A673 (cell line): ENCODE measurements around the gene BRD4. TPM values are rescaled to one million over a fixed set of nuclear protein-coding genes. Genes with fewer than 3 reads are reported as not detected.
"Not testable (repeated sequence)": the region's sequence is repeated elsewhere in the genome, so short reads cannot be mapped to it uniquely, and the experiment has no call there.

Source experiments
- BruUV-seq: library from RNA; stranded (reverse); fragments of 400-500 nt; replicated peaks from 2 replicates; lab custom pipeline; 2021; lab: Mats Ljungman, UMichigan
- CTCF ChIA-PET: fragments of 300-600 bp; sonication (Branson Sonifier 250); formaldehyde crosslinking; loops from one replicate; lab custom pipeline; 2022; ENCODE audit warnings: antibody characterized with exemption; lab: Charles Lee
- POLR2A ChIA-PET: fragments of 300-600 bp; sonication (Branson Sonifier 250); formaldehyde crosslinking; loops from one replicate; lab custom pipeline; 2022; ENCODE audit warnings: antibody characterized with exemption; ENCODE audit not compliant: low non-redundant PET; lab: Charles Lee
- DNase-seq: peaks from one replicate; pipeline ENCODE4 v3.0.0-alpha.2; 2015; ENCODE audit warnings: low spot score
- H3K27ac ChIP-seq: fragments of 200-600 bp; sonication (generic); 2 replicates; pipeline ENCODE4 v1.5.1; 2016; ENCODE audit warnings: mixed run types, low read depth, mild to moderate bottlenecking, mixed read lengths, antibody characterized with exemption, low read length; ENCODE audit not compliant: poor library complexity, severe bottlenecking
- H3K27me3 ChIP-seq: fragments of 200-600 bp; sonication (generic); replicated peaks from 2 replicates; pipeline ENCODE4 v1.6.1; 2017; ENCODE audit warnings: mixed run types, low read depth, mild to moderate bottlenecking, mixed read lengths, antibody characterized with exemption, low read length; ENCODE audit not compliant: insufficient read depth, poor library complexity
- H3K36me3 ChIP-seq: fragments of 200-600 bp; sonication (generic); 2 replicates; pipeline ENCODE4 v1.6.1; 2016; ENCODE audit warnings: mixed run types, mild to moderate bottlenecking, mixed read lengths, antibody characterized with exemption, low read length; ENCODE audit not compliant: insufficient read depth, poor library complexity, severe bottlenecking
- H3K4me1 ChIP-seq: fragments of 200-600 bp; sonication (generic); 2 replicates; pipeline ENCODE4 v1.6.1; 2017; ENCODE audit warnings: mixed run types, mild to moderate bottlenecking, mixed read lengths, antibody characterized with exemption, low read length; ENCODE audit not compliant: insufficient read depth, poor library complexity, severe bottlenecking
- H3K4me3 ChIP-seq: fragments of 200-600 bp; sonication (generic); 2 replicates; pipeline ENCODE4 v1.5.1; 2016; ENCODE audit warnings: low read depth, mixed run types, mild to moderate bottlenecking, mixed read lengths, low read length; ENCODE audit not compliant: poor library complexity, severe bottlenecking
- H3K9me3 ChIP-seq: fragments of 200-600 bp; sonication (generic); 2 replicates; pipeline ENCODE4 v1.6.1; 2016; ENCODE audit warnings: mixed run types, low read depth, mild to moderate bottlenecking, mixed read lengths, antibody characterized with exemption, low read length; ENCODE audit not compliant: poor library complexity, severe bottlenecking
- EZH2 ChIP-seq: fragments of 200-600 bp; sonication (generic); IDR thresholded peaks from 2 replicates; pipeline ENCODE4 v1.6.1; 2017; ENCODE audit warnings: borderline replicate concordance, low read depth, mild to moderate bottlenecking, mixed read lengths, antibody characterized with exemption, low read length; ENCODE audit not compliant: poor library complexity, severe bottlenecking
- intact Hi-C: fragments of 100-400 bp; cut with micrococcal nuclease; formaldehyde crosslinking; loops from one replicate; pipeline ENCODE4 v1.10.0; 2022; ENCODE audit not compliant: unreplicated experiment
- total RNA-seq: library from RNA; stranded (reverse); gene quantifications from 2 replicates; pipeline ENCODE4 v1.2.3, GENCODE V29; 2021
- TF ChIP-seq, protein P1 (sequence below): fragments of 300-800, 200-600 bp; sonication (generic); conservative IDR thresholded peaks from 2 replicates; pipeline ENCODE4 v1.5.1; 2017; ENCODE audit warnings: low read depth, mild to moderate bottlenecking, antibody characterized with exemption, low read length, moderate library complexity, mixed read lengths

Gene BRD4
- total RNA-seq, 1 experiment from 2014 or later = 174 TPM

DNA sequence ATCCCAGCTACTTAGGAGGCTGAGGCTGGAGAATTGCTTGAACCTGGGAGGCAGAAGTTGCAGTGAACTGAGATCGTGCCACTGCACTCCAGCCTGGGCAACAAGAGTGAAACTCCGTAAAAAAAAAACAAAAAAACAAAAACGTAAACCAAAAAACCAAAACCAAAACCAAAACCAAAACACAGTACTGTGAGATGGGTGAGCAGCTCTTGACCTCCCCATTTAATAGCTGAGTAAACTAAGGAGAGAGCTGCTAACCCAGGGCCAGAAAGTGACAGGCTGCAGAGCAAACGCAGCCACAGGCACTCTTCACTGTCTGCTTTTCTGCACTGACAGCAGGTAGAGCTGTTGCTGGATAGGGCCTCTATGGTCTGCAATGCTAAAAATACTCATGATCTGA is 27.7 kb upstream of the BRD4 start:
- intact Hi-C loops, BruUV-seq, DNase-seq, H3K27me3 ChIP-seq, H3K9me3 ChIP-seq, H3K4me1 ChIP-seq, CTCF ChIA-PET, H3K27ac ChIP-seq, POLR2A ChIA-PET, H3K4me3 ChIP-seq: not testable (repeated sequence)
- H3K36me3 ChIP-seq = peaks cover 60% of the 10 kb centered on the region

DNA sequence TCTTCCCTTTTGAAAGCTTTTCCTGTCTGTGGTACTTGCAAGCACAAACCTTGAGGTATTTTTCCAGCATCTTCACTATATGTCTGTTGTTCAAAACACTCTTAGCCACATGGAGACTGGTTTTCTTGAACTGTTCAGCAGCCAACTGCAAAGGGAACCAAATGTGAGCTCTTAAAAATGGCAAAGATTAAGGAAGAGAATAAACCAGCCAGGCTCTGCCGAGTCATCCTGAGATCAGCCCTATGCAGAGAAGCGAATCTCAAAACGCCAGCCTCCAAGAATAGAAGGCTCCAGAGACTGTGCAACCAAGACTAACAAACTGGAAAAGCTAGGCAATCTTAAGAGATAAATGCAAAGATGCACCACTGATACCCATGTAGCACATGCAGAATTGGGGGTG is 26.6 kb upstream of the BRD4 start:
- POLR2A ChIA-PET = no interaction called here
- no peak for DNase-seq
- H3K4me3 ChIP-seq = no peak overlapping the region
- no peaks in the 10 kb centered on the region for H3K4me1 ChIP-seq
- CTCF ChIA-PET = no interaction called here
- no peak for TF ChIP-seq EZH2
- TF ChIP-seq, protein P1, sequence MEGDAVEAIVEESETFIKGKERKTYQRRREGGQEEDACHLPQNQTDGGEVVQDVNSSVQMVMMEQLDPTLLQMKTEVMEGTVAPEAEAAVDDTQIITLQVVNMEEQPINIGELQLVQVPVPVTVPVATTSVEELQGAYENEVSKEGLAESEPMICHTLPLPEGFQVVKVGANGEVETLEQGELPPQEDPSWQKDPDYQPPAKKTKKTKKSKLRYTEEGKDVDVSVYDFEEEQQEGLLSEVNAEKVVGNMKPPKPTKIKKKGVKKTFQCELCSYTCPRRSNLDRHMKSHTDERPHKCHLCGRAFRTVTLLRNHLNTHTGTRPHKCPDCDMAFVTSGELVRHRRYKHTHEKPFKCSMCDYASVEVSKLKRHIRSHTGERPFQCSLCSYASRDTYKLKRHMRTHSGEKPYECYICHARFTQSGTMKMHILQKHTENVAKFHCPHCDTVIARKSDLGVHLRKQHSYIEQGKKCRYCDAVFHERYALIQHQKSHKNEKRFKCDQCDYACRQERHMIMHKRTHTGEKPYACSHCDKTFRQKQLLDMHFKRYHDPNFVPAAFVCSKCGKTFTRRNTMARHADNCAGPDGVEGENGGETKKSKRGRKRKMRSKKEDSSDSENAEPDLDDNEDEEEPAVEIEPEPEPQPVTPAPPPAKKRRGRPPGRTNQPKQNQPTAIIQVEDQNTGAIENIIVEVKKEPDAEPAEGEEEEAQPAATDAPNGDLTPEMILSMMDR = no peak
- no peaks in the 10 kb centered on the region for H3K27me3 ChIP-seq
- BruUV-seq = no TSS peak
- intact Hi-C loops = no loop called here
- peaks cover 66% of the 10 kb centered on the region for H3K36me3 ChIP-seq
- H3K9me3 ChIP-seq = no peaks in the 10 kb centered on the region
- H3K27ac ChIP-seq = no peak overlapping the region

DNA sequence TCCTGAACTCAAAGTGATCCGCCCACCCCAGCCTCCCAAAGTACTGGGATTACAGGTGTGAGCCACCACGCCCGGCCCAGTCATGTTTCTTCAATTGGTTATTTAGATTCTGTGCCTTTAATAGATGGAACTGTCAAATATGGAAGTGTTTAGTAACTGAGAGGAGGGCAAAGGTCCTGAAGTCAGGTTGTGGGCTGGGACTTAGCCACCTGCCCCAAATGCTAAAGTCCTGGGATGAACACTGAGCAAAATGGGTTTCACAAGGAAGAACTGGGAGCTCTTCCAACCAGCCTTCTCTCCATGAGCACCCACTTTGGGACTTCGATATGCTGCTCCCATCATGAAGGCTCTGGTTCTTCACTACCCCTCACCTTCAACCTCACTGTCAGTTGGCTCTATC is 25.6 kb upstream of the BRD4 start:
- intact Hi-C loops = no loop called here
- CTCF ChIA-PET = interaction anchor here (0.7 kb wide), 1 partner anchor 63 kb away, joined by 5 read pairs; no protein-coding TSS in a partner anchor
- Histone ChIP-seq H3K27ac (no peak overlapping the region), H3K4me3 (no peak overlapping the region), H3K27me3 (no peaks in the 10 kb centered on the region), H3K36me3 (peaks cover 67% of the 10 kb centered on the region), H3K9me3 (no peaks in the 10 kb centered on the region), H3K4me1 (no peaks in the 10 kb centered on the region)
- no TSS peak for BruUV-seq
- POLR2A ChIA-PET = no interaction called here
- TF ChIP-seq EZH2 = no peak
- TF ChIP-seq, protein P1 = no peak
- no peak for DNase-seq
